ENCODE data around the gene ITPR1.

GRCh38 chr3:4596612-4597011 is 103.5 kb downstream of the ITPR1 start:
- TF ChIP-seq EP300 (IDR thresholded peaks at IDR 0.05) (no peak), CTCF (IDR thresholded peaks at IDR 0.05) (no peak), POLR2A (IDR thresholded peaks at IDR 0.05; ENCODE audit: low read length) (no peak), JUN (IDR thresholded peaks at IDR 0.05) (no peak), HOXA7 (CRISPR knock-in tag; IDR thresholded peaks at IDR 0.05) (no peak)
